ENCODE data around the gene LIMCH1. TPM values are rescaled to one million over a fixed set of nuclear protein-coding genes. Genes with fewer than 3 reads are reported as not detected.

The LIMCH1 gene
- total RNA-seq, 1 donor from 2014 or later, result 15.7 TPM

Other genes with a start within 250 kb of the LIMCH1 start
- gene PHOX2B, start 210.6 kb downstream of the LIMCH1 start, total RNA-seq, result not detected in 2 replicates

All from lung microvascular endothelial cell (primary cell).